Endodermal cell (in vitro differentiated cells): ENCODE measurements around the gene KRT7. TPM values are rescaled to one million over a fixed set of nuclear protein-coding genes. Genes with fewer than 3 reads are reported as not detected.
"Not testable (repeated sequence)": the region's sequence is repeated elsewhere in the genome, so short reads cannot be mapped to it uniquely, and the experiment has no call there.

Experiments
- DNase-seq: peaks from one replicate; pipeline ENCODE4 v3.0.0-alpha.2; 2017
- H3K27ac ChIP-seq: 2 replicates; pipeline ENCODE4 v1.5.1; 2013; ENCODE audit warnings: mild to moderate bottlenecking, low read depth, low read length, moderate library complexity
- H3K27me3 ChIP-seq: 2 replicates; pipeline ENCODE4 v1.6.1; 2013; ENCODE audit warnings: mild to moderate bottlenecking, low read length, moderate library complexity; ENCODE audit not compliant: insufficient read depth, control insufficient read depth, poor library complexity, severe bottlenecking
- H3K36me3 ChIP-seq: 2 replicates; pipeline ENCODE4 v1.7.0; 2013; ENCODE audit warnings: mild to moderate bottlenecking, low read length, moderate library complexity; ENCODE audit not compliant: control insufficient read depth, insufficient read depth
- H3K4me1 ChIP-seq: one replicate; pipeline ENCODE4 v1.7.0; 2013; ENCODE audit warnings: low read length; ENCODE audit not compliant: control insufficient read depth, insufficient read depth
- H3K4me3 ChIP-seq: 2 replicates; pipeline ENCODE4 v1.5.1; 2013; ENCODE audit warnings: mild to moderate bottlenecking, low read length, moderate library complexity
- H3K9ac ChIP-seq: 2 replicates; pipeline ENCODE4 v1.6.1; 2013; ENCODE audit warnings: mild to moderate bottlenecking, low read length, moderate library complexity; ENCODE audit not compliant: poor library complexity, severe bottlenecking; ENCODE audit errors: extremely low read depth
- H3K9me3 ChIP-seq: 2 replicates; pipeline ENCODE4 v1.6.1; 2013; ENCODE audit warnings: mild to moderate bottlenecking, low read length, moderate library complexity; ENCODE audit not compliant: control insufficient read depth
- H3K27ac Mint-ChIP-seq: 2 replicates; pipeline ENCODE4 v1.8.0; 2020; ENCODE audit warnings: mixed read lengths
- H3K27me3 Mint-ChIP-seq: 2 replicates; pipeline ENCODE4 v1.8.0; 2021; ENCODE audit warnings: mild to moderate bottlenecking, mixed read lengths; ENCODE audit not compliant: insufficient read depth
- H3K36me3 Mint-ChIP-seq: 2 replicates; pipeline ENCODE4 v1.8.0; 2020; ENCODE audit warnings: low read depth, mixed read lengths
- H3K4me1 Mint-ChIP-seq: 2 replicates; pipeline ENCODE4 v1.8.0; 2020; ENCODE audit warnings: mixed read lengths
- H3K4me3 Mint-ChIP-seq: 2 replicates; pipeline ENCODE4 v1.8.0; 2020; ENCODE audit warnings: mild to moderate bottlenecking, moderate library complexity, mixed read lengths
- H3K9me3 Mint-ChIP-seq: 2 replicates; pipeline ENCODE4 v1.8.0; 2020; ENCODE audit warnings: mild to moderate bottlenecking, mixed read lengths
- WGBS, 2 experiments: methylation state at CpG; one replicate each; pipeline versions ENCODE4 v1.1.5 to v1.1.7; 2013; ENCODE audit warnings: missing lambda C conversion rate in 2 of 2, mixed read lengths in 1 of 2; ENCODE audit not compliant: insufficient coverage in 1 of 2, insufficient read length in 1 of 2; 5-methylcytosine and 5-hydroxymethylcytosine counted together
- total RNA-seq, 2 donors: library from RNA; stranded (reverse); fragmentation: NEBNext Ultra II Directional in 1 of 2; extraction: Animal tissue kit (Norgen Biotek cat#: 25700) in 1 of 2; gene quantifications; 2 replicates in 1 of 2; 3 replicates in 1 of 2; pipeline ENCODE4 v1.2.1, GENCODE V29; 2021
- TF ChIP-seq, protein P1 (sequence below): fragments of 200-600 bp; sonication (generic); conservative IDR thresholded peaks from 2 replicates; pipeline ENCODE4 v1.5.0; 2021; ENCODE audit warnings: antibody characterized with exemption, mild to moderate bottlenecking

Gene KRT7
- total RNA-seq, 2 donors from 2014 or later = 1.5 TPM; not detected in 1

DNA sequence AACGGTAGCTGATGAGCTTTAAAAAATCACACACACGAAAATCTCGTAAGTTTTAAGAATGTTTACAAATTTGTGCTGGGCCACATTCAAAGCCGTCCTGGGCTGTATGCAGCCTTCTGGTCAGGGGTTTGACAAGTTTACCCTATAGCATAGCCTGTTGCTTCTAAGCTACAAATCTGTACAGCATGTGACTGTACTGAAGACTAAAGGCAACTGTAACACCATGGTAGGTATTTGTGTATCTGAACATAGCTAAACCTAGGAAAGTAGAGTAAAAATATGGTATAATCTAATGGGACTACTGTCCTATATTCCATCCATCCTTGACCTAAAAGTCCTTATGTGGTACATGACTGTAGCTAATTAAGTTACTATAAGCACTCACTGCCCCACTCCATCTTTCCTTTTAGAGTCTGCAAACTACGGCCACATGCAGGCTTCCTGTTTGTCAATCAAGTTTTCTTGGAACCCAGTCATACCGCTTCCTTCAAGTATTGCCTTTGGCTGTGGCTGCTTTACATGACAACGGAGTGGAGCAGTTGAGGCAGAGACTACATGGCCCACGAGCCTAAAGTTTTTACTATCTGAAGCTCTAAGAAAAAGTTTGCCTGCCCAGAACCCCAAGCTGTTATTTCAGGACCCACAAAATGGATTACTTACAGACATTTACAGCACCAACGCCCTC is 18.5 kb downstream of the KRT7 start:
- no peak overlapping the region for H3K4me3 ChIP-seq
- no peaks in the 10 kb centered on the region for H3K9me3 Mint-ChIP-seq
- no peaks in the 10 kb centered on the region for H3K36me3 ChIP-seq
- no peak overlapping the region for H3K27ac ChIP-seq
- peaks cover 67% of the 10 kb centered on the region for H3K27me3 ChIP-seq
- WGBS, 2 experiments = 90 to 91% methylated on average over 6 to 9 of the region's 9 CpGs
- no peaks in the 10 kb centered on the region for H3K9me3 ChIP-seq
- peaks cover 4% of the 10 kb centered on the region for H3K4me1 ChIP-seq
- H3K9ac ChIP-seq = no peak overlapping the region
- TF ChIP-seq, protein P1, sequence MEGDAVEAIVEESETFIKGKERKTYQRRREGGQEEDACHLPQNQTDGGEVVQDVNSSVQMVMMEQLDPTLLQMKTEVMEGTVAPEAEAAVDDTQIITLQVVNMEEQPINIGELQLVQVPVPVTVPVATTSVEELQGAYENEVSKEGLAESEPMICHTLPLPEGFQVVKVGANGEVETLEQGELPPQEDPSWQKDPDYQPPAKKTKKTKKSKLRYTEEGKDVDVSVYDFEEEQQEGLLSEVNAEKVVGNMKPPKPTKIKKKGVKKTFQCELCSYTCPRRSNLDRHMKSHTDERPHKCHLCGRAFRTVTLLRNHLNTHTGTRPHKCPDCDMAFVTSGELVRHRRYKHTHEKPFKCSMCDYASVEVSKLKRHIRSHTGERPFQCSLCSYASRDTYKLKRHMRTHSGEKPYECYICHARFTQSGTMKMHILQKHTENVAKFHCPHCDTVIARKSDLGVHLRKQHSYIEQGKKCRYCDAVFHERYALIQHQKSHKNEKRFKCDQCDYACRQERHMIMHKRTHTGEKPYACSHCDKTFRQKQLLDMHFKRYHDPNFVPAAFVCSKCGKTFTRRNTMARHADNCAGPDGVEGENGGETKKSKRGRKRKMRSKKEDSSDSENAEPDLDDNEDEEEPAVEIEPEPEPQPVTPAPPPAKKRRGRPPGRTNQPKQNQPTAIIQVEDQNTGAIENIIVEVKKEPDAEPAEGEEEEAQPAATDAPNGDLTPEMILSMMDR = no peak
- H3K4me3 Mint-ChIP-seq = no peak overlapping the region
- H3K27ac Mint-ChIP-seq = no peak overlapping the region
- no peaks in the 10 kb centered on the region for H3K36me3 Mint-ChIP-seq
- H3K4me1 Mint-ChIP-seq = peaks cover 19% of the 10 kb centered on the region
- H3K27me3 Mint-ChIP-seq = peaks cover 71% of the 10 kb centered on the region
- peak; percentile 38 for DNase-seq

DNA sequence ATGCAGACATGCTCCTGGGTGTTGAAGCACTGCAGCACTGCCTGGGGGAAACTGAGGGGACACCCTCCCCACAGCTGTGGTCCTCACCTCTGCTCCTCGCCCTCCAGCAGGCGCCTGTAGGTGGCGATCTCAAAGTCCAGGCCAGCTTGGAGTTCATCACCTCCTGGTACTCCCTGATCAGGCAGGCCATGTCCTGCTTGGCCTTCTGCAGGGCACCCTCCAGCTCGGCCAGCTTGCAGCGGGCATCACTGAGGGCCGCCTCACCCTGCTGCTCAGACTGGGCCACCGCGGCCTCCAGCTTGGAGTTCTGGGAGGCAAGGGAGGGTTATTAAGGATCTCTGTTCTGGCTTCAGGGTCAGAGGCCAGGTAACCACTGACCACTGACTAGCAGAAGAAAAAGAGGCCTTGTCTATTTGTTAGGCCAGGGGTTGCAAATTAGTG is 19.2 kb downstream of the KRT7 start:
- not testable (repeated sequence) for H3K27ac Mint-ChIP-seq, H3K4me3 ChIP-seq, H3K9me3 Mint-ChIP-seq, H3K36me3 ChIP-seq, H3K9me3 ChIP-seq, H3K27ac ChIP-seq, H3K9ac ChIP-seq, H3K36me3 Mint-ChIP-seq, H3K4me1 ChIP-seq, H3K4me3 Mint-ChIP-seq
- H3K4me1 Mint-ChIP-seq = peaks cover 12% of the 10 kb centered on the region
- TF ChIP-seq, protein P1 = peak; percentile 77
- peaks cover 78% of the 10 kb centered on the region for H3K27me3 Mint-ChIP-seq
- DNase-seq = peak; percentile 84
- H3K27me3 ChIP-seq = peaks cover 73% of the 10 kb centered on the region
- whole genome bisulfite sequencing, 2 experiments = 71 to 90% methylated on average over 2 to 8 of the region's 8 CpGs

DNA sequence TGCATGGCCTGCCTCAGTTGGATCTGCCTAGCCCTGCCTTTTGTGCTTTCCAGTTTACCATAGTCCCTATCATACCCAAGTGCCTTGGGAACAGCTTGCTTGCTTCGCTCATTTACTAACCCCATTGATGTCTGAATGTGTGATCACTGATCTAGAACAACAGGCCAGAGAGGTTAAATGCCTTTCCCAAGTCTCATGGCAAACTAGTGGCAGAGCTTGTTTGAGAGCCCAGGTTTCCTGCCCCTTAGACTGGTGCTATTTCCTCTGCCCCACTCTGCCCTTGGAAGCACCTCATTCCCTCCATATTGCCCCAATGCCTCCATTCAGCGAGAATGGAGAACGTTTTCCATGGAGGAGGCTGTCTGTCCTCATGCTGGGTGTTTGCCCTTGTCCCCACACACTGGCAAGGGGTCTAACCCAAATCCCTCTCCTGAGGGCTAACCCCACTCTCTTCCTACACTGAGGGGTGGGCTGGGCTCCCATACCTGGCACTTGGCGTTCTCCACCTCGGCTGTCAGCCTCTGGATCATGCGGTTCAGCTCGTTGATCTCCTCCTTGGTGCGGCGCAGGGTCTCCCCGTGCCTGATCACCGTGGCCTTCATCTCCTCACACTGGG is 19.8 kb downstream of the KRT7 start:
- H3K27ac Mint-ChIP-seq = no peak overlapping the region
- H3K4me3 Mint-ChIP-seq = no peak overlapping the region
- no peak overlapping the region for H3K4me3 ChIP-seq
- H3K27me3 Mint-ChIP-seq = peaks cover 83% of the 10 kb centered on the region
- no peak for DNase-seq
- H3K4me1 Mint-ChIP-seq = peaks cover 6% of the 10 kb centered on the region
- H3K9ac ChIP-seq = no peak overlapping the region
- TF ChIP-seq, protein P1 = no peak
- WGBS, 2 experiments = 92 to 97% methylated on average over 5 to 11 of the region's 11 CpGs
- H3K9me3 Mint-ChIP-seq = no peaks in the 10 kb centered on the region
- peaks cover 80% of the 10 kb centered on the region for H3K27me3 ChIP-seq
- H3K9me3 ChIP-seq = no peaks in the 10 kb centered on the region
- no peak overlapping the region for H3K27ac ChIP-seq
- no peaks in the 10 kb centered on the region for H3K36me3 Mint-ChIP-seq
- H3K36me3 ChIP-seq = no peaks in the 10 kb centered on the region
- no peaks in the 10 kb centered on the region for H3K4me1 ChIP-seq
